Tibial nerve (tissue), 4 donors: ENCODE results near the gene RSRP1. TPM values are rescaled to one million over a fixed set of nuclear protein-coding genes. Genes with fewer than 3 reads are reported as not detected.
"Not testable (repeated sequence)": the region's sequence is repeated elsewhere in the genome, so short reads cannot be mapped to it uniquely, and the experiment has no call there.

ENCODE experiments used
- DNase-seq, 2 donors: peaks; one replicate each; pipeline ENCODE4 v3.0.0-alpha.2; 2019; ENCODE audit warnings: low spot score in 2 of 2
- H3K27ac ChIP-seq, 4 donors: fragments of 200-600 bp; sonication (generic) in 3 of 4; one replicate each; pipeline ENCODE4 v1.5.1; 2017 to 2019; ENCODE audit warnings: mild to moderate bottlenecking in 1 of 4
- H3K27me3 ChIP-seq, 2 donors: fragments of 200-600 bp; sonication (generic) in 1 of 2; one replicate each; pipeline versions ENCODE4 v1.5.1 to v1.6.0; 2017 to 2019
- H3K36me3 ChIP-seq, 3 donors: fragments of 200-600 bp; sonication (generic); one replicate each; pipeline ENCODE4 v1.5.1; 2018 to 2019
- H3K4me1 ChIP-seq, 4 donors: fragments of 200-600 bp; sonication (generic) in 3 of 4; one replicate each; pipeline ENCODE4 v1.5.1; 2017 to 2019
- H3K4me3 ChIP-seq, 4 donors: fragments of 200-600 bp; sonication (generic) in 3 of 4; one replicate each; pipeline ENCODE4 v1.5.1; 2017 to 2019; ENCODE audit warnings: mild to moderate bottlenecking in 1 of 4, moderate library complexity in 1 of 4
- H3K9me3 ChIP-seq, 4 donors: fragments of 200-600 bp; sonication (generic) in 3 of 4; one replicate each; pipeline ENCODE4 v1.5.1; 2017 to 2019
- CTCF ChIP-seq, 5 experiments: fragments of 200-600 bp in 3 of 5; fragments of 450-650 bp in 2 of 5; sonication (generic) in 3 of 5; IDR thresholded peaks; one replicate each; pipeline ENCODE4 v1.5.1; 2016 to 2019; ENCODE audit warnings: antibody characterized with exemption in 5 of 5, mild to moderate bottlenecking in 3 of 5, moderate library complexity in 2 of 5
- EP300 ChIP-seq, 2 donors: sonication (generic); formaldehyde crosslinking; IDR thresholded peaks; one replicate each; pipeline ENCODE4 v1.6.1; 2017; ENCODE audit warnings: antibody characterized with exemption in 2 of 2, mild to moderate bottlenecking in 1 of 2
- POLR2A ChIP-seq, 2 donors: fragments of 450-650 bp; IDR thresholded peaks; one replicate each; pipeline ENCODE4 v1.6.1; 2017; ENCODE audit warnings: antibody characterized with exemption in 2 of 2, mild to moderate bottlenecking in 2 of 2, moderate library complexity in 2 of 2
- WGBS, 2 donors: methylation state at CpG; one replicate each; pipeline ENCODE4 v1.1.5; 2018; 5-methylcytosine and 5-hydroxymethylcytosine counted together
- total RNA-seq, 4 donors: library from RNA; depleted of rRNA; stranded (reverse); fragments of >200 nt; gene quantifications; one replicate each; pipeline ENCODE4 v1.1.0, GENCODE V29; 2016

The RSRP1 gene
- 100 to 1,000 TPM; 169 to 191 (median 178) TPM for total RNA-seq

- TF ChIP-seq CTCF (IDR thresholded peaks at IDR 0.05) (peak in 2 of 5 experiments; percentile 56 to 69), EP300 (IDR thresholded peaks at IDR 0.05) (peak; percentile 96 to 100), POLR2A (IDR thresholded peaks at IDR 0.05) (peak; percentile 97 to 100)
- H3K4me1 ChIP-seq = peaks cover 0 to 41% (median 15%) of the 10 kb centered on the region in 4 donors
- DNase-seq = peak; percentile 99
- H3K27me3 ChIP-seq = no peaks in the 10 kb centered on the region
- peaks cover 2 to 35% (median 13%) of the 10 kb centered on the region in 3 donors for H3K36me3 ChIP-seq
- H3K4me3 ChIP-seq = peak within 1 kb of the TSS; percentile 65 to 90 (median 78)
- H3K9me3 ChIP-seq = no peaks in the 10 kb centered on the region
- 0 to 1% methylated on average over 48 to 79 of the region's 79 CpGs for WGBS, 2 donors
- H3K27ac ChIP-seq = peak within 1 kb of the TSS; percentile 93 to 100 (median 98)
Observed at GRCh38 chr1:25247024-25247828, at the start of gene RSRP1. Gene RSRP1 (minus strand): TSS chr1:25247454. CDS start chr1:25246963, 491 bp downstream.

GRCh38 chr1:25296501-25296900, 49.2 kb upstream of the RSRP1 start:
- not testable (repeated sequence) for H3K36me3 ChIP-seq, H3K4me1 ChIP-seq, DNase-seq, H3K4me3 ChIP-seq, H3K27me3 ChIP-seq, H3K27ac ChIP-seq, H3K9me3 ChIP-seq
- 48 to 79% methylated on average over 4 to 6 of the region's 8 CpGs for WGBS, 2 donors

- DNase-seq, H3K4me1 ChIP-seq, H3K27ac ChIP-seq, H3K4me3 ChIP-seq, H3K27me3 ChIP-seq, H3K36me3 ChIP-seq, H3K9me3 ChIP-seq: not testable (repeated sequence)
- 47 to 63% methylated on average over 2 to 6 of the region's 14 CpGs for WGBS, 2 donors
Observed at GRCh38 chr1:25294889-25295826, 47.9 kb upstream of the RSRP1 start.

- H3K27me3 ChIP-seq, H3K4me3 ChIP-seq, H3K36me3 ChIP-seq, H3K9me3 ChIP-seq, H3K4me1 ChIP-seq, H3K27ac ChIP-seq, DNase-seq: not testable (repeated sequence)
- WGBS, 2 donors = 83 to 92% methylated on average over 2 of the region's 2 CpGs
Observed at GRCh38 chr1:25293426-25293825, 46.2 kb upstream of the RSRP1 start.

- WGBS, 2 donors = 3 to 33% methylated on average over 5 of the region's 6 CpGs
- H3K27me3 ChIP-seq, H3K4me3 ChIP-seq, H3K36me3 ChIP-seq, DNase-seq, H3K27ac ChIP-seq, H3K4me1 ChIP-seq, H3K9me3 ChIP-seq: not testable (repeated sequence)
Observed at GRCh38 chr1:25290043-25290442, 42.8 kb upstream of the RSRP1 start.

- not testable (repeated sequence) for H3K9me3 ChIP-seq, H3K27me3 ChIP-seq, H3K4me1 ChIP-seq, H3K36me3 ChIP-seq, DNase-seq, H3K4me3 ChIP-seq, H3K27ac ChIP-seq
- 71% methylated on average over 2 of the region's 8 CpGs; no CpG with 5 or more reads in 1 of the 2 donors for WGBS, 2 donors
Observed at GRCh38 chr1:25288573-25289101, 41.4 kb upstream of the RSRP1 start.

GRCh38 chr1:25287164-25287563, 39.9 kb upstream of the RSRP1 start:
- WGBS, 2 donors = 62 to 66% methylated on average over 4 to 5 of the region's 6 CpGs
- H3K4me1 ChIP-seq = not testable (repeated sequence)

GRCh38 chr1:25285862-25286261, 38.6 kb upstream of the RSRP1 start:
- H3K9me3 ChIP-seq, H3K27ac ChIP-seq: not testable (repeated sequence)

More at GRCh38 chr1:25287164-25287563, 39.9 kb upstream of the RSRP1 start:
- H3K36me3 ChIP-seq, H3K4me3 ChIP-seq, H3K9me3 ChIP-seq, H3K27me3 ChIP-seq, DNase-seq, H3K27ac ChIP-seq: not testable (repeated sequence)

GRCh38 chr1:25279693-25280111, 32.4 kb upstream of the RSRP1 start:
- H3K27me3 ChIP-seq, H3K36me3 ChIP-seq, H3K4me3 ChIP-seq: not testable (repeated sequence)

More at GRCh38 chr1:25285862-25286261, 38.6 kb upstream of the RSRP1 start:
- 79% methylated on average over 3 of the region's 3 CpGs for WGBS, 2 donors
- H3K4me3 ChIP-seq, H3K36me3 ChIP-seq, DNase-seq, H3K27me3 ChIP-seq, H3K4me1 ChIP-seq: not testable (repeated sequence)

GRCh38 chr1:25278790-25279189, 31.5 kb upstream of the RSRP1 start:
- not testable (repeated sequence) for H3K27me3 ChIP-seq, H3K4me3 ChIP-seq, H3K27ac ChIP-seq, H3K4me1 ChIP-seq, H3K36me3 ChIP-seq, H3K9me3 ChIP-seq, DNase-seq
- WGBS, 2 donors = 62 to 67% methylated on average over 3 to 4 of the region's 8 CpGs

More at GRCh38 chr1:25279693-25280111, 32.4 kb upstream of the RSRP1 start:
- H3K9me3 ChIP-seq, H3K4me1 ChIP-seq, DNase-seq, H3K27ac ChIP-seq: not testable (repeated sequence)
- WGBS, 2 donors = 61 to 91% methylated on average over 3 to 5 of the region's 5 CpGs

- not testable (repeated sequence) for H3K27me3 ChIP-seq, H3K4me3 ChIP-seq, H3K9me3 ChIP-seq, DNase-seq, H3K27ac ChIP-seq, H3K36me3 ChIP-seq, H3K4me1 ChIP-seq
- 43% methylated on average over 2 of the region's 2 CpGs; no CpG with 5 or more reads in 1 of the 2 donors for WGBS, 2 donors
Observed at GRCh38 chr1:25278358-25278757, 31.1 kb upstream of the RSRP1 start.
